Measurements from ENCODE around the gene CITED4.
"Not testable (repeated sequence)": the region's sequence is repeated elsewhere in the genome, so short reads cannot be mapped to it uniquely, and the experiment has no call there.

The CITED4 gene, protein sequence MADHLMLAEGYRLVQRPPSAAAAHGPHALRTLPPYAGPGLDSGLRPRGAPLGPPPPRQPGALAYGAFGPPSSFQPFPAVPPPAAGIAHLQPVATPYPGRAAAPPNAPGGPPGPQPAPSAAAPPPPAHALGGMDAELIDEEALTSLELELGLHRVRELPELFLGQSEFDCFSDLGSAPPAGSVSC

DNA sequence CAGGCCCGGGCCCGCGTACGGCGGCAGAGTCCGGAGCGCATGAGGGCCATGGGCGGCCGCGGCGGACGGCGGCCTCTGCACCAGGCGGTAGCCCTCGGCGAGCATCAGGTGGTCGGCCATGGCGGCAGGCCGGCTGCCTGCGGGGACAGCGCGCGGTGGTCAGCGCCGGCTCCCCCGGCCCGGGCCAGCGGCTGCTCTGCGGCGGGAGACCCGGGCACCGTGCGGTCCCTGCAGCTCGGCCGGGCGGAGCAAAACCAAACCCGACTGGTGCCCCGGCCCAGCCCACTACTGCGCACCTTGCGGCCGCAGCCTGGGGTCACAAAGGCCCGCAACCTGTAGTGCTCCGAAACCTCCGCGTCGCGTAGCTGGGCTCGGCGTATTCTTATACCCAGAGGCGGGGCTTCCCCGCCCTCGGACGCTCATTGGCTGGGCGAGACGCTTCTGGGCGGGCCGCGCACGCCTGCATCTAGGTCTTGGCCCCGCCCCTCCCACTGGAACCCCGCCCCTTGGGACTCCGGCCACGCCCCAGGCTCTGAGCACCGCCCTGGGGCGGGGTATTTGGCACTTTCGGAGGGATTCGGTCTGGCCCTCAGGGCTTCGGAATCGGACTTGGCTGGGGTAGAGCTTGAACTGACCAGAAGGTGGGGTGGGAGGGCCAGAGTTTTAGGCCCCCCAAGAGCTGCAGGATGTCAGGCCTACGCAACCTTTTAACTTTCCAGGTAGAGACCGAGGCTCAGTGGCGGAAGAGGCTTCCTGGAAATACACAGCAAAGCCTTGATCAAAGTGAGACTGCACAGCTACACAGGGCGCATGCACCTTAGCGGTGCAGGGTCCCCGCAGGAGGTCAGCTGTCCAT is at the start of gene CITED4:
TSS of gene CITED4 (minus strand) at position 356 of the 856 bp plus-strand sequence. CDS start at position 120, 236 bp downstream.
- peak; percentile 64 for DNase-seq

DNA sequence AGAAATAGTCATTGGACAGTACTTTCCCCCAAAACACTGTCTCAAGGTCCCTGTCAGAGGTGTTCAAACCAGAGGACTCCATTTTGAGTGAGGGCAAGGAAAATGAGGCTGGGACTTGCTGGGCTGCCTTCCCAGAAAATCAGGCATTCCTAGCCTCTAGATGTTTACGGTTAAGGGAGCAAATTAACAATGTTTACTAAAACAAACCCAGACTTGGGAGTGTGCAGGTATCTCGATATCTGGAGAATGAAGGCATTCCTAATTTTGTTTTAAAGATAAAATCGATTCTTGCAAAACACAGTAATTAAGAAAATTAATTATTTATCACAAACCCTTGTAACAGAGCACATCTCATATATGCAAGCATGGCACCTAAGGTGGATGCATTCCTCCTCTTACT is 48.9 kb upstream of the CITED4 start:
- no peak for DNase-seq

DNA sequence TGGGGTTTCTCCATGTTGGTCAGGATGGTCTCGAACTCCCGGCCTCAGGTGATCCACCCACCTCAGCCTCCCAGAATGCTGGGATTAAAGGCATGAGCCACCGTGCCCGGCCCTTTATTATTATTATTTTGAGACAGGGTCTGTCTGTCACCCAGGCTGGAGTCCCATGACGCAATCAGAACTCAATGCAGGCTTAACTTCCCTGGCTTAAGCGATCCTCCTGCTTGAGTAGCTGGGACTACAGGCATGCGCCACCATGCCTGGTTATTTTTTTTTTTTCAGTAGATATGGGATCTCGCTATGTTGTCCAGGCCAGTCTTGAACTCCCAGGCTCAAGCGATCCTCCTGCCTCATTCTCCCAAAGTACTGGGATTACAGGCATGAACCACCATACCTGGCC is 47.1 kb upstream of the CITED4 start:
- no peak for DNase-seq

DNA sequence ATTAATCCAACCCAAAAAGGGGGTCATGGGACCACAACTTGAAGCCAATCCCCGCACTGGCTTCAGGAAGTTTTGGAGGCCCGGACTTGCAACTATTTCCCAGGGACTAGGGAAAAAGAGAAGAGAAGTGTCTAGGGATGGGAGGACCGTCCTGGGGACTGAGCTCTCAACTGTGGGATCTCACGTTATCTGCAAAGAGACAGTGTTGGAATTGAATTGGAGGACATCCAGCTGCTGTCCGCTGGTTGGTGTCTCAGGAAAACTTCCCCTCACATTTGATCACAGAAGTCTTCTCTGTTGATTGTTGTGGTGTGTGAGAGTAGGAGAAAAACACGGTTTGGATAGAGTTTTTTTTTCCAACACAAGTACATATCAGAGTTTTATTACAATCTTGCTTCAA is 46.2 kb upstream of the CITED4 start:
- no peak for DNase-seq

DNA sequence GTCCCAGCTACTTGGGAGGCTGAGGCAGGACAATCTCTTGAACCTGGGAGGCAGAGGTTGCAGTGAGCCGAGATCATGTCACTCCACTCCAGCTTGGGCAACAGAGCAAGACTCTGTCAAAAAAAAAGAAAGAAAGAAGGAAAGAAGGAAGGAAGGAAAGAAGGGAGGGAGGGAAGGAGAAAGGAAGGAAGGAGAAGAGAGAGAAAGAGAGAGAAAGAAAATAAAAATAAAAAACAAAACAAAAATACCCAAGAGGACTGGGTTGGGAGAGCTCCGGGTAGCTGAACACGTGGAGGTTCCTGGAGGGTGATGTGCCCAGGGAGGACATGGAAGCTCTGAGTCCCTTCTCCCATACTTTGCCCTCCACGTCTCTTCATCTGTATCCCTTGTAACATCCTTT is 45.7 kb upstream of the CITED4 start:
- no peak for DNase-seq

DNA sequence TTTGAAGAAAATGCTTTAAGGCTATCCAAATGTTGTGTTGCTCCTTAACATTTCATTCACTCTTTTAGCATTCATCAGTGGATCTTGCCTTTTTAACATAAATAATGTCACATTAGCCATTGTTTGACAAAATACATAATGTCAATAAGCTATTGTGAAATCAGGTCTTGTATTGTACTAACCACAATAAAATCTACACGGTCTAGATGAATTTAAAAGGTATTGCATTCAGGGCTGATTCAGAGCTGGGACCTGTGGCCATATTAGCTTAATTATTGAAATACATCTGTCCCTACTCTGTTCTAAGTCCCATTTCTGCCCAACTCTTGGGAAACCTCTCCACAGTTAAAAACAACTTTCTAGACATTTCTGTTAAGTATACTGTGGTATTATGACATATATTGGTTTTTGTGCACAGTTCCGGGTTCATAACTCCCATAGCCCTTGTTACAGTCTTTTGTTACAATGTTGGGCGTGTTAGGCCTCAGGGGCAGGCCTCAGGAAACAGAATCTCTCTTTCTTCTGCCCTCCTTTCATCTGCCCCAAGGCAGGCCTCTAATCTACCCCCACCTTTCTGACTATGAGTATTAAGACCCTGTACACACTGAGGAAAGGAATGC is 44.7 kb upstream of the CITED4 start:
- no peak for DNase-seq

DNA sequence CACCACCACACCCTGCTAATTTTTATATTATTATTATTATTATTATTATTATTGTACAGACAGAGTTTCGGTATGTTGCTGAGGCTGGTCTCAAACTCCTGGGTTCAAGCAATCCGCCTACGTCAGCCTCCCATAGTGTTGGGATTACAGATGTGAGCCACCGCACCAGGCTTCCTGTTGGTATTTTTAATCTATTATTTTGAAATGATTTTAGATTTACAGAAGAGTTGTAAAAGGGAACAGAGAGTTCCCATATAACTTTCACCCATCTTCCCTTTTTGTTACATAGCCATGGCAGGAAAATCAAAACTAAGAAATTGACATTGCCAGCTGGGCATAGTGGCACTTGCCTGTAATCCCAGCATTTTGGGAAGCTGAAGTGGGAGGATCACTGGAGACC is 42.9 kb upstream of the CITED4 start:
- no peak for DNase-seq

DNA sequence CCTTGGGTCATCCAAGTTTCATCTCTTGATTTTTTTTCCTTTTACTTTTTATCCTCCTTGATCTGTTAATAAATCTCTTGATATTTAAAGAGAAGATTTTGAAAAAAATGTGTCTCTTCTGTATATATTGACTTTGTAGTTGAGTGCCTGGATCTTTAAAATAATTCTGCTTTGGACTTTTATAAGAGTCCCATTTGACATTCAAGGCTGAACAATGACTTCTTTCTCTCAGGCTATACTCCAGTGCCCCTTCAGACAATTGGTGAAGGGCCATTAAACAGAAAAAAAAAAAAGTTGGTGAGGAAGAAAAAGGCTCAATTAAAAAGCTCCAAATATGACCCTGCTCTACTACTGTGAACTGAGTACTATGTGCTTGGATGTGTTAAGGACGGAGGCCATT is 40.9 kb upstream of the CITED4 start:
- no peak for DNase-seq

DNA sequence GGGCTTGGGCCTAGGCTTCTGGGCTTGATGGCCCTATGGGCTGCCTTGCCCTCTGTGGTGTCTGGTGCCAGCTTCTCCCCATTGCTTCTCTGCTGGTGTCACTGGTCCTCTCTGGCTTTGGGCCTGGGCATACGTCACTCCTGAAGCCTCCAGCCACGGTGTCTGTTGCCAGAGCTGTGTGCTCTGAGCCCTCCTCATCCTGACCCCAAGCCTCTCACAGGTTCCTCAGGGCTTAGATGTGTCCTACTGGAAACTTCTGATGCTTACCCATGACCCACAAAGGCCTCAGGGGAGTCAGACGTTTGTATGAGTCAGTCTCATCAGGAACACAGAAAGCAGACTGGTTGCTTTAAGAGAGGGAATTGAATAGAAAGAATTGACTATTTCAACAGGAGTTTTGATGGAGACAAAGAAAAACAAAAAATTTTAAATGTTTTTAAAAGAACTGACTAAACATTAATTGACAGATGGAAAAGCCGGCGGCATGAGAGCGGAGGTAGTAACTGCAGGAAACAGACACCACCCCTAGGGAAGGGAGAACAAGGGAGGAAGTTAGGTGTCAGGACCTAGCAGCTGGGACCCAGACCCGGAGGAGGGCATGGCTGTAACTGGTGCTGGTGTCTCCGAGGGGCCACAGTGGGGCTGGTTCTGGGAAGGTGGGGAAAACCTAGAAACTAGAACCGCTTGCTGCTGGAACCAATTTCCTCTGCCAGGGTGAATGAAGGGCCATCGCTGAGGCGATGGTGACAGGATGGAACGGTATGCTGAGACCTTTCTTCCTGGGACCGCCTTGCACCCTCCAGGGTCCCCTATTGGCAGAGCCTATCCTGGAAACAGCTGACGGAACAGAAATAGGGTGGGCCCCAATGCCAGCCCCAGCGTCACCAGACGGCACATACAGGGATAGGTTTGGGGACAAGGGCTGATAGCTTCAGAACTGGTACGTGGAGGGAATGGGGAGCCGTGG is 40.0 kb upstream of the CITED4 start:
- DNase-seq, result no peak

DNA sequence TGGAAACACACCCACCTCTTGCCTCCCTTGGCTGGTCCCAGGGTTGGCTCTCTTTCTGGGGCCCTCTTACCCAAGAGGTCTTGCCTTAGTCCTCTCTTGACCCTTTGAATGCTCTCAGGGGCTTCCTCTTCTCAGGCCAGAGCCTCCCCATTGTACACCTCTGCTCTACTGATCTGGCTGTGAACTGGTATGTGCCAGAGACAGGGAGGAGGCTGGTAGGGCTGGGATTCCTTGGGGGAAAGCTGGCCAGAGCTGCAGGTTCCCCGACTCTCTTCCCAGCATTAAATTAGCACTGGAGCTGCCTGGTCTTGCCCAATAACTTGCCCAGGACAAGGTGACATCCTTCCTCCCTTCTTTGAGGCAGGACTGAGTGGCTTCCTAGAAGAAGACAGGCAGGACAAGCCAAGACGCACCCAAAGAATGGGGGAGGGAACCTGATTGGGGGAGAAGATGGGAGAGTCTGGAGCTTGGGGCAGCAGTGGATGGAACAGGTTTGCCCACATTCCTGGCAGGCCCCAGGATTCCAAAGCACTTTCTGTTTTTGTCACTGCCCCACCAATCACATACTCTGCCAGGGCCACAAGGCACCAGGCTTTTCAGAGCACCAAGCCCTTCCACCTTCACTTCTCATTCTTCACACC is 37.2 kb upstream of the CITED4 start:
- DNase-seq, result no peak

DNA sequence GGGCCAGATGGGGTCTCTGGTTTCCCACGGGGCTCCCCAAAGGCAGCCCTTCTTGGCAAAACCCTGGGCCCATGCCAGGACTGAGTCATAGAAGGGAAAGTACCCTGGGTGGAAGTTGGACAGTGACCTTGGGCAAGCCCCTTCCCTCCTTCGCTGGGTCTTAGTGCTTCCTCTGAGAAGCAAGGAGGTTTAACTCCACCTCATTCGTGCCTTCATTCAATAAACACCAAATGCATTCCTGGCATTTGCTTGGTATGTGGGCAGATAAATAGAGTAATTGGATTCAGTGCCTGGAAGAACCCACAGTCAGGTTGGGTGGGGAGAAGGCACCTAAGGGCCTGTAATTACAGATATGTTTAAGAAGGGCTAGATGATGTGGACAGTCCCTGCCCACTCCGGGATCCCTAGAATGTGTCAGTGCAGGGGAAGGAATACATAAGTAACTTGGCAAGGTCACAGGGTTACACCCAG is 36.3 kb upstream of the CITED4 start:
- no peak for DNase-seq

DNA sequence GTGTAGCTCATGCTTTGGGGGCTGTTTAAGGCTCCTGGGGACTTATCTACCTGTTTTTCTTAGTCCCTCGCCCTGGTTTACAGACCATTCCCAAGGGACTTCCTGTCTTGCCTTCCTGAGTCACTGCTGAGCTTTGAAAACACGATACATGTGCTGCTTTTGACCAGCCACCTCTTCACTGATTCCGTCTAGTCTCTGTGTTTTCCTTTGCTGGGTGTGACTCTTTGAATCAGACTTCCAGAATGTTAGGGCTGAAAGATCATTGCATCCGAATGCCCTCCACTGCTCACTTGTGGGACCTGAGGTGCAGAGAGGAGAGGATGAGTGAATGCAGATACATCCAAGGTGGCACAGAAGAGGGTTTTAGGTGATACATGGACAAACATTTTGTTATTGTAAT is 35.4 kb upstream of the CITED4 start:
- no peak for DNase-seq

DNA sequence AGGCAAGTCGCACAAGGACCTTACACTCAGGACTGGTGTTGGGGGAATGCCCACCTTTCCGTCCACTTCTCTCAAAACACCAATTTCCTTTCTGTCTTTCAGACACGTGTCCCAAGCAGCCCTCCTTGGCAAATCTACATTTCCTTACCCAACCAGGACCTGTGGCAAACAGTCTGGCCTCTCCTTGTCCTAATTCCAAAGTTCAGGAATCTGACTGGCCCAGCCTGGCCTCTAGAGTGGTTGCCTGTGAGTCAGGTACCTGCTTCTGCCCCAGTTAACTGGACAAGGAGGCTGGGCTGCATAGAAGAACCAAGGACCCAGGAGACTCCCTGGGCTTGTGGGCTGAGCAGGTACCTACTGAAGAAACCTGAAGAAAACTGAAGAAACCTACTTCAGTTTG is 34.3 kb upstream of the CITED4 start:
- DNase-seq, result no peak

DNA sequence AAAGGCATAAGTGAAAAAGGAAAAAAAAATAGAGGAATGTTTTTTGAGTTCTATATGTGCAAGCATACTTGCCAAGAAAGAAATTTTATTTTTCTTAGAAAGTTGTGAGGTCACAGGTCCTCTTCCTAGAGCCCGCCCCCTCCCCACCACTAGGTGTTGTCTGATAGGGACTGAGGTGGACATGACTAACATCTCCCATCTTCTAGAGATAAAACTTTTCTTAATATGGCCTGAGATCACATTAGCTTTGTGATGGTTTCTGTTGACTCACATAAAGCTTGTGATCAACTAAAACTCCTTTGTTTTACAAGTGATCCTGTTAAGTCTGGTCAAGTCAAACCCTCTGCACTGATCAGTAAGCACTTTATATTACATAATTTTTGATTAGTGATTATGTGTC is 33.4 kb upstream of the CITED4 start:
- DNase-seq, result no peak

DNA sequence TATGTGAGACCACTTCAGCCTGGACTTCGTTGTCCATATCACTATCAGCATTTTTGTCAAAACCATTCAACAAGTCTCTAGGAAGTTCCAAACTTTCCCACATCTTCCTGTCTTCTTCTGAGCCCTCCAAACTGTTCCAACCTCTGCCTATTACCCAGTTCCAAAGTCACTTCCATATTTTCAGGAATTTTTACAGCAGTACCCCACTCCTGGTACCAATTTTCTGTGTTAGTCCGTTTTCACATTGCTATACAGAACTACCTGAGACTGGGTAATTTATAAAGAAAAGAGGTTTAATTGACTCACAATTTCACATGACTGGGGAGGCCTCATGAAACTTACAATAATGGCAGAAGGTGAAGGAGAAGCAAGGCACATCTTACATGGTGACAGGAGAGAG is 32.7 kb upstream of the CITED4 start:
- DNase-seq, result not testable (repeated sequence)

DNA sequence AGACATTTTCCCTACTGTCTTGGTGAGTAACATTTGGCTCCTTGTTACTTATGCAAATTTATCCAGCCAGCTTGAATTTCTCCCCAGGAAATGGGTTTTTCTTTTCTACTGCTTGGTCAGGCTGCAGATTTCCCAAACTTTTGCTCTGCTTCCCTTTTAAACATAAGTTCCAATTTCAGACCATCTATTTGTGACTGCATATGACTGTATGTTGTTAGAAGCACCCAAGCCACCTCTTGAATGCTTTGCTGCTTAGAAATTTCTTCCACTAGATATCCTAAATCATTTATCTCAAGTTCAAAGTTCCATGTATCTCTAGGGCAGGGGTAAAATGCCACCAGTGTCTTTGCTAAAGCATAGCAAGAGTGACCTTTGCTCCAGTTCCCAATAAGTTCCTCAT is 32.3 kb upstream of the CITED4 start:
- no peak for DNase-seq

DNA sequence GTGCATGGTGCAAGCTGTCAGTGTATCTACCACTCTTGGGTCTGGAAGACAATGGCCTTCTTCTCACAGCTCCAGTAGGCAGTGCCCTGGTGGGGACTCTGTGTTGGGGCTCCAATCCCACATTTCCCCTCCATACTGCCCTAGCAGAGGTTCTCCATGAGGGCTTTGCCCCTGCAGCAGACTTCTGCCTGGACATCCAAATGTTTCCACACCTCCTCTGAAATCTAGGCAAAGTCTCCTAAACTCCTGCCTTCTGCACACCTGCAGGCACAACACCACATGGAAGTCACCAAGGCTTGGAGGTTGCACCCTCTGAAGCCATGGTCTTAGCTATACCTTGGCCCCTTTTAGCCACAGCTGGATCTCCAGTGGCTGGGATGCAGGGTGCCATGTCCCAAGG is 31.8 kb upstream of the CITED4 start:
- DNase-seq, result no peak

DNA sequence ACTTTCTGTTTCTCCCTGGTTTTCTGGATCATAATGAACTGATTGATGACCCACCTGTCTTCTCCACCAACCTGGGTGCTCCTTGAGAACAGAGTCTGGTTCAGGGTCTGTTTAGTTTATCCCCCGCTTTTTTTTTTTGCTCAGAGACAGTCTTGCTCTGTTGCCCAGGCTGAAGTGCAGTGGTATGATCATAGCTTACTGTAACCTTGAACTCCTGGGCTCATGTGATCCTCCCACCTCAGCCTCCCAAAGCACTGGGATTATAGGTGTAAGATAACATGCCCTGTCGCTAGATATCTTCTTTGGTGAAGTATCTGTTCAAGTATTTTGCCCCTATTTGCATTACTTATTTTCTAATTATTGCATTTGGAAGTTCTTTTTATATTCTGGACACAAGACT is 30.2 kb upstream of the CITED4 start:
- DNase-seq, result no peak

DNA sequence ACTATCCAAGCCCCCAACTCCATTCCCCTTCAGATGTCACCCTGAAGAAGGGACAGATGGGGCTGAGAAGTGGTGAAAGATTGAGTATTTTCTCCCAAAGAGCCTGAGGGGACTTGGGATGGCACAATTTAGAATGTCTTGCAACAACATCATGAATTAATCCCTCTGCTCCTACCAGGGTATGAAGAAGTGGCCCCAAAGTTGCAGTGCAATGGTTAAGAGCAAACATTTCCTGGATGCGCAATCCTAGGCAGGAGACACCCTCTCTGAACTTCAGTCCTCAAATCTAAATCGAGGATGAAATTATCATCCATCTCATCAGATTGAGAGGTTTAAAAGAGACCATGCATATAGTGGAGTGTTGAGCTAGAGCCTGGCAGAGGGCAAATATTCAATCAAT is 28.6 kb upstream of the CITED4 start:
- DNase-seq, result no peak

DNA sequence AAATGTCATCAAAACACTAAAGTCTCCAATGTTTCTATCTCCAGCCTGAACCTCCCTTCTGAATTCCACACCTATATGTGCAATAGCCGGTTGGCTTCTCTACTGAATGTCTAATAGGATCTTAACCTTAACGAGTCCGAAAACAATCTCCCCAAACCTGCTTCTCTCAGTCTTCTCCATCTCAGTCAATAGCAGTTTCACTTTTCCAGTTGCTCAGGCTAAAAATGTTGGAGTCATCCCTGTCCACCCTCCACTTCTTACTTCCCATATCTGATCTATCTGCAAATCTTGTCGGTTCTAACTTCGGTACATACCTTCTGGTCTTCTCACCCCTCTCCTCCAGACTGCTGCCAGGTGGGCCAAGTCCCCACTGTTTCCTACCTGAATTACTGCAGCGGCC is 25.5 kb upstream of the CITED4 start:
- DNase-seq, result no peak

DNA sequence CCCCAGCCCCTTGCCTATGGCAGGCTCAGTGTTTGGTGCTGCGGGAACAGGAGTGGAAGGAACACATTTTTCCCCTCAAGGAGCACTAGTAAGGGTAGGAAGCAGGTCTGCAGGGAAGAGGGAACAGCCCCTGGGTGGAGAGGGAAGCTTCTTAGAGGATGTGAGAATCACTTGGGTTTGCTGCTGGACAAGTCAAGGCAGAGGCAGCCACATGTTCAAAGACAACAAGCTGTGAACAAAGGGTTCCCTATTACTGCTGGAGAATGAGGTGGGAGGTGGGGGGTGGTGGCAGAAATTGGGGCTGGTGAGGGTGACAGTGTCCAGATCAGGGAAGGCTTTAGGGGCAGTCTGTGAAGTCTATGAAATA is 24.8 kb upstream of the CITED4 start:
- DNase-seq, result no peak

DNA sequence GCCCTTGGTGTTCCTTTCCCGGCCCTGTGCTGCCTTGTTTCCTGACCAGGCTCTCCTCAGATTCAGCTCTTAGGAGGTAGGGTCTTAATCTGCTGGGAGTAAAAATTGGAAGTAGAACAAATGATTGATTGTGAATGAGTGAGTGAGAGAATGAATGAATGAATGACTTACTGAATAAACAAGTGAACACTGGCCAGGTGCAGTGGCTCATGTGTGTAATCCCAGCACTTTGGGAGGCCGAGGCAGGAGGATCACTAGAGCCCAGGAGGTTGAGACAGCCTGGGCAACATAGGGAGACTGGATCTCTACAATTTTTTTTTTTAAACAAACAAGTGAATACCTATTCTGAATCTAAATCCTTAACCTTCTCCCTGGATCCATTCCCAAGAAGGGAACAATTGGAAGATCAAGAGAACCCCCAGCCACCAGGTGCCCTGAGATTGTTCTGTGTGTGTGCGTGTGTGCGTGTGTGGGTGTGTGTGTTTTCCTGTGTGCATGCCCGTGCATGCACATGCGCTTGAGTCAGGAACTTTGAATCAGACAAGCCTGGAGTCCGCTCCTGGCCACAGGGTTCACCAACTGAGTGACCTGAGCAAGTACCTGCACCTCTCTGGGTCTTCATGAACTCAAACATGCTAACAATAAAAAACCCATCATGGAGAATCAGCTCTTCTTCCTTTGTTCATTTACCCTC is 24.3 kb upstream of the CITED4 start:
- no peak for DNase-seq

Measured in NCI-H1694 treated with DMSO at 0.1 percent for 48 hours (cell line).